DMS53 treated with DMSO at 0.1 percent for 48 hours (cell line): ENCODE data around the gene CLEC17A.

Experiments used
- DNase-seq: peaks from one replicate; lab custom pipeline; 2025; ENCODE audit not compliant: unreplicated experiment; lab: John Stamatoyannopoulos, UW

CLEC17A gene

GRCh38 chr19:14649020-14649419 is 66.1 kb downstream of the CLEC17A start:
- DNase-seq, result no peak

- no peak for DNase-seq
Observed at GRCh38 chr19:14650161-14650560, 67.3 kb downstream of the CLEC17A start.

- DNase-seq, result no peak
Observed at GRCh38 chr19:14654786-14655560, 72.1 kb downstream of the CLEC17A start.

DNA sequence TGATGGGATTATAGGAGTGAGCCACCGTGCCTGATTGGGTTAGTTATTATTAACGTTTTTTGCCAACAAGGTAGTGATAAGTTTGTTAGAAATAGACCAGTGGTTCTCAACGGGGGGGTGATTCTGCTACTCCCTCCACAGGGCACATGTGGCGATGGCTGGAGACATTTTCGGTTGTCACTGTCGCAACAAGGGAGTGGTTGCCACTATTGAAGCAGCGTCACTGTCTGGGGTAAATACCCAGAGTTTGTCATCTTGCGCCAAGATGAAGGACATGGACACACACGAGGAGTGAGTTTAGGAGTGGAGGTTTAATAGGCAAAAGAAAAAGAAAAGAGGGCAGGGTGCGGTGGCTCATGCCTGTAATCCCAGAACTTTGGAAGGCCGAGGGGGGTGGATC is 72.8 kb downstream of the CLEC17A start:
- no peak for DNase-seq

DNA sequence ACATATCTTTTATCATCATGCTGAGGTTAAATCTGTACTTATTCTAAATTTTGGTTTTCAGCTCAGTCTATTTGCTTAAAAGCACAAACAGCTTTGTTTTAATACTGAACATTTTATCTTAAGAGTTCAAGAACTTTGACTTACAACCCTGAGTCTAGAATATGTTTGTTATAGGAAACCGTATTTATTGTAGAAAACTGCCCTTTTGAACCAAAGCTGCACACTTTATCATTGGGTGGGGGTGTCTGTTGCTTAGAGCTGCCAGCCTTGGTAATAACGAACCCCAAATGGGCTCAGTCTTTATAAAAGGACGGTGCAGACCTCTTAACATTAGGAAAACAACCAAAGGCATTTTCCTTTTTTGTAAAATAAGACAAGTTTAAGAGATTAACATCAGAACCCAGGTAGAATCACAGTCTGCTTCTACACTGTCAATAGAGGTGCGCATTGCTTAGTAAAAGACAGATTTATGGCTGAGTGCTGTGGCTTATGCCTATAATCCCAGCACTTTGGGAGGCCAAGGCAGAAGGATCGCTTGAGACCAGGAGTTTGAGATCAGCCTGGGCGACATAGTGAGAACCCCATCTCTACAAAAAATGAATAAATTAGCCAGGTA is 77.1 kb downstream of the CLEC17A start:
- no peak for DNase-seq

GRCh38 chr19:14661372-14661924 is 78.6 kb downstream of the CLEC17A start:
- DNase-seq, result no peak
